Brain microvascular endothelial cell (primary cell): Measurements from ENCODE around the gene ADM.

ENCODE experiments used
- DNase-seq: peaks from one replicate; pipeline ENCODE4 v3.0.0-alpha.2; 2020
- H3K27ac ChIP-seq: fragments of 250-450 bp; sonication (Bioruptor Pico); 2 replicates; pipeline ENCODE4 v1.5.1; 2020; ENCODE audit warnings: mild to moderate bottlenecking, moderate library complexity
- H3K27me3 ChIP-seq: fragments of 250-450 bp; sonication (Bioruptor Pico); replicated peaks from 2 replicates; pipeline ENCODE4 v1.5.1; 2020; ENCODE audit warnings: mild to moderate bottlenecking
- H3K36me3 ChIP-seq: fragments of 250-450 bp; sonication (Bioruptor Pico); replicated peaks from 2 replicates; pipeline ENCODE4 v1.5.1; 2020; ENCODE audit warnings: mild to moderate bottlenecking
- H3K4me3 ChIP-seq: 2 replicates; pipeline ENCODE4 v1.5.1; 2011; ENCODE audit warnings: low read depth, mild to moderate bottlenecking, control low read depth, low read length, moderate library complexity
- CTCF ChIP-seq: IDR thresholded peaks from 2 replicates; pipeline ENCODE4 v1.5.1; 2011; ENCODE audit warnings: low read depth, mild to moderate bottlenecking, moderate library complexity, low read length, control low read depth, inconsistent platforms; ENCODE audit errors: missing control alignments
- in situ Hi-C: cut with HindIII; loops from 2 replicates; pipeline ENCODE4 v1.10.0; 2017; ENCODE audit warnings: low sequenced_read_pairs, low pct_ligation_motif_present

Gene ADM

GRCh38 chr11:10287766-10288715 is 16.8 kb upstream of the ADM start:
- no peak overlapping the region for H3K27ac ChIP-seq
- DNase-seq, result no peak
- TF ChIP-seq CTCF, result no peak
- in situ Hi-C loops, result no loop called here
- no peaks in the 10 kb centered on the region for H3K36me3 ChIP-seq
- no peaks in the 10 kb centered on the region for H3K27me3 ChIP-seq
- H3K4me3 ChIP-seq, result no peak overlapping the region

GRCh38 chr11:10288881-10289764 is 15.8 kb upstream of the ADM start:
- TF ChIP-seq CTCF, result no peak
- no peaks in the 10 kb centered on the region for H3K36me3 ChIP-seq
- in situ Hi-C loops, result no loop called here
- H3K27ac ChIP-seq, result no peak overlapping the region
- no peak for DNase-seq
- H3K27me3 ChIP-seq, result no peaks in the 10 kb centered on the region
- H3K4me3 ChIP-seq, result no peak overlapping the region

- DNase-seq, result no peak
- no peaks in the 10 kb centered on the region for H3K27me3 ChIP-seq
- H3K36me3 ChIP-seq, result no peaks in the 10 kb centered on the region
- H3K4me3 ChIP-seq, result no peak overlapping the region
- H3K27ac ChIP-seq, result no peak overlapping the region
- TF ChIP-seq CTCF, result no peak
- in situ Hi-C loops, result no loop called here
These were observed 15.0 kb upstream of the ADM start for GRCh38 chr11:10289765-10290380.

GRCh38 chr11:10291801-10292638 is 12.9 kb upstream of the ADM start:
- Histone ChIP-seq H3K36me3 (no peaks in the 10 kb centered on the region), H3K27me3 (no peaks in the 10 kb centered on the region), H3K4me3 (no peak overlapping the region), H3K27ac (no peak overlapping the region)
- no peak for TF ChIP-seq CTCF
- in situ Hi-C loops, result no loop called here
- DNase-seq, result no peak
